Measurements from ENCODE around the gene RASGRF1.
"Not testable (repeated sequence)": the region's sequence is repeated elsewhere in the genome, so short reads cannot be mapped to it uniquely, and the experiment has no call there.

RASGRF1 gene

GRCh38 chr15:79041601-79042168 is 48.9 kb downstream of the RASGRF1 start:
- DNase-seq (ENCODE audit: low spot score) = no peak

- no peak for DNase-seq (ENCODE audit: low spot score)
Measured at GRCh38 chr15:79037848-79038247, 52.7 kb downstream of the RASGRF1 start.

- DNase-seq (ENCODE audit: low spot score) = no peak
Measured at GRCh38 chr15:79036323-79036722, 54.3 kb downstream of the RASGRF1 start.

GRCh38 chr15:79035814-79036213 is 54.8 kb downstream of the RASGRF1 start:
- no peak for DNase-seq (ENCODE audit: low spot score)

GRCh38 chr15:79035111-79035601 is 55.4 kb downstream of the RASGRF1 start:
- DNase-seq (ENCODE audit: low spot score) = no peak

GRCh38 chr15:79034284-79034683 is 56.3 kb downstream of the RASGRF1 start:
- no peak for DNase-seq (ENCODE audit: low spot score)

GRCh38 chr15:79032656-79033055 is 57.9 kb downstream of the RASGRF1 start:
- no peak for DNase-seq (ENCODE audit: low spot score)

GRCh38 chr15:79031821-79032220 is 58.8 kb downstream of the RASGRF1 start:
- DNase-seq (ENCODE audit: low spot score) = no peak

- no peak for DNase-seq (ENCODE audit: low spot score)
Measured at GRCh38 chr15:79031201-79031600, 59.4 kb downstream of the RASGRF1 start.

GRCh38 chr15:79030470-79030869 is 60.1 kb downstream of the RASGRF1 start:
- no peak for DNase-seq (ENCODE audit: low spot score)

- DNase-seq (ENCODE audit: low spot score) = peak; percentile 72
Measured at GRCh38 chr15:79028411-79028964, 62.1 kb downstream of the RASGRF1 start.

- no peak for DNase-seq (ENCODE audit: low spot score)
Measured at GRCh38 chr15:79027532-79028410, 62.8 kb downstream of the RASGRF1 start.

- DNase-seq (ENCODE audit: low spot score) = no peak
Measured at GRCh38 chr15:79025802-79026201, 64.8 kb downstream of the RASGRF1 start.

GRCh38 chr15:79025201-79025600 is 65.4 kb downstream of the RASGRF1 start:
- DNase-seq (ENCODE audit: low spot score) = no peak

GRCh38 chr15:79024493-79024892 is 66.1 kb downstream of the RASGRF1 start:
- not testable (repeated sequence) for DNase-seq (ENCODE audit: low spot score)

GRCh38 chr15:79023918-79024317 is 66.7 kb downstream of the RASGRF1 start:
- DNase-seq (ENCODE audit: low spot score) = no peak

GRCh38 chr15:79023546-79023890 is 67.1 kb downstream of the RASGRF1 start:
- DNase-seq (ENCODE audit: low spot score) = no peak

GRCh38 chr15:79018960-79019359 is 71.6 kb downstream of the RASGRF1 start:
- no peak for DNase-seq (ENCODE audit: low spot score)

GRCh38 chr15:79017953-79018352 is 72.6 kb downstream of the RASGRF1 start:
- DNase-seq (ENCODE audit: low spot score) = no peak

- no peak for DNase-seq (ENCODE audit: low spot score)
Measured at GRCh38 chr15:79016527-79017170, 73.9 kb downstream of the RASGRF1 start.

- DNase-seq (ENCODE audit: low spot score) = no peak
Measured at GRCh38 chr15:79015416-79015815, 75.2 kb downstream of the RASGRF1 start.

- DNase-seq (ENCODE audit: low spot score) = no peak
Measured at GRCh38 chr15:79010278-79010677, 80.3 kb downstream of the RASGRF1 start.

- DNase-seq (ENCODE audit: low spot score) = no peak
Measured at GRCh38 chr15:79009379-79009778, 81.2 kb downstream of the RASGRF1 start.
